Measurements from ENCODE around the gene METAP2.

The METAP2 gene

DNA sequence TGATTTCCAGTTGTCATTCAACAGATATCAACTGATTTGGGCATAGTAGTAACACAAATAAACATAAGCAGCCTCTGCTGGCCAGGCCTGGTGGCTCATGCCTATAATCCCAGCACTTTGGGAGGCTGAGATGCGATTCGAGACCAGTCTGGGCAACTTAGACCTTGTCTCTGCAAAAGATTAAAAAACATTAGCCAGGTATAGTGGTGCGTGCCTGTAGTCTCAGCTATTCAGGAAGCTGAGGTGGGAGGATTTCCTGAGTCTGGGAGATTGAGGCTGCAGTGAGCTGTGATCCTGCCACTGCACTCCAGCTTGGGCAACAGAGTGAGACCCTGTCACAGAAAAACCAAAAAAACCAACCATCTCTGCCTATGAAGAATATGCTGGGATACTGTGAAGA lies 7.1 kb downstream of the METAP2 start:
- H3K9me3 ChIP-seq (ENCODE audit: control insufficient read depth, insufficient read depth, low read depth, low read length), result no peaks in the 10 kb centered on the region
- H3K36me3 ChIP-seq (ENCODE audit: control insufficient read depth in 2 of 2, insufficient read depth in 1 of 2, low read length in 2 of 2), result peaks cover 33 to 84% of the 10 kb centered on the region in 2 experiments
- ChIA-PET CTCF (no interaction called here), POLR2A (no interaction called here)
- no peak overlapping the region for H3K27ac ChIP-seq (ENCODE audit: extremely low read depth, low read depth, low read length)
- TF ChIP-seq YY1 (tag by site-specific recombination; IDR thresholded peaks at IDR 0.05) (no peak), GLIS1 (tag by site-specific recombination; IDR thresholded peaks at IDR 0.05) (no peak), ZNF335 (tag by site-specific recombination; conservative IDR thresholded peaks at IDR 0.05) (no peak), ZNF623 (tag by site-specific recombination; IDR thresholded peaks at IDR 0.05) (no peak), KLF16 (tag by site-specific recombination; IDR thresholded peaks at IDR 0.05) (no peak)
- H3K4me3 ChIP-seq (ENCODE audit: low read depth, low read length), result no peak overlapping the region
- H3K4me1 ChIP-seq (ENCODE audit: control insufficient read depth, insufficient read depth, low read length), result peaks cover 11% of the 10 kb centered on the region

DNA sequence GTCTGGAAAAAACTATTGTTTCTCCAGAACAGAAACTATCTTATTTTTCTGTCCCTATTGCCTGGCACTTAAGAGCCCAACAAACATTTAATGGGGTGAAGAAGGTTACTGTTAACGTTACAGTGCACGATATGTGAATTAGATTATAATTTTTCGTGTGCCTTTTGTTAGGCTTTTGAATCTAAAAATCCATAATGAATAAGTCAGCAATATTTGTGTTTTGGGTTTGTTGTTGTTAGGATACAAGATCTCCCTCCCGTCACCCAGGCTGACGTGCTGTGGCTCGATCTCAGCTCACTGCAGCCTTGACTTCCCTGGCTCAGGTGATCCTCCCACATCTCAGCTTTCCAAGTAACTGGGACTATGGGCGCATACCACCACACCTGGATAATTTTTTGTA lies 7.9 kb downstream of the METAP2 start:
- Histone ChIP-seq H3K4me1 (ENCODE audit: control insufficient read depth, insufficient read depth, low read length) (peaks cover 11% of the 10 kb centered on the region), H3K9me3 (ENCODE audit: control insufficient read depth, insufficient read depth, low read depth, low read length) (no peaks in the 10 kb centered on the region), H3K4me3 (ENCODE audit: low read depth, low read length) (no peak overlapping the region), H3K27ac (ENCODE audit: extremely low read depth, low read depth, low read length) (no peak overlapping the region), H3K36me3 (ENCODE audit: control insufficient read depth in 2 of 2, insufficient read depth in 1 of 2, low read length in 2 of 2) (peaks cover 33 to 84% of the 10 kb centered on the region in 2 experiments)
- ChIA-PET CTCF (no interaction called here), POLR2A (no interaction called here)
- TF ChIP-seq ZNF48 (tag by site-specific recombination; IDR thresholded peaks at IDR 0.05) (no peak), ZIC2 (tag by site-specific recombination; IDR thresholded peaks at IDR 0.05) (no peak), ZNF248 (tag by site-specific recombination; IDR thresholded peaks at IDR 0.05) (no peak), ZNF707 (tag by site-specific recombination; IDR thresholded peaks at IDR 0.05) (no peak), OVOL3 (tag by site-specific recombination; IDR thresholded peaks at IDR 0.05) (no peak), PRDM1 (tag by site-specific recombination; IDR thresholded peaks at IDR 0.05) (no peak), BCL11B (tag by site-specific recombination; IDR thresholded peaks at IDR 0.05; ENCODE audit: low read depth) (no peak), ZNF777 (tag by site-specific recombination; IDR thresholded peaks at IDR 0.05; ENCODE audit: borderline replicate concordance) (no peak), KLF7 (tag by site-specific recombination; IDR thresholded peaks at IDR 0.05; ENCODE audit: borderline replicate concordance) (no peak), ZSCAN16 (tag by site-specific recombination; IDR thresholded peaks at IDR 0.05) (no peak)
- TF ChIP-seq, protein P1, sequence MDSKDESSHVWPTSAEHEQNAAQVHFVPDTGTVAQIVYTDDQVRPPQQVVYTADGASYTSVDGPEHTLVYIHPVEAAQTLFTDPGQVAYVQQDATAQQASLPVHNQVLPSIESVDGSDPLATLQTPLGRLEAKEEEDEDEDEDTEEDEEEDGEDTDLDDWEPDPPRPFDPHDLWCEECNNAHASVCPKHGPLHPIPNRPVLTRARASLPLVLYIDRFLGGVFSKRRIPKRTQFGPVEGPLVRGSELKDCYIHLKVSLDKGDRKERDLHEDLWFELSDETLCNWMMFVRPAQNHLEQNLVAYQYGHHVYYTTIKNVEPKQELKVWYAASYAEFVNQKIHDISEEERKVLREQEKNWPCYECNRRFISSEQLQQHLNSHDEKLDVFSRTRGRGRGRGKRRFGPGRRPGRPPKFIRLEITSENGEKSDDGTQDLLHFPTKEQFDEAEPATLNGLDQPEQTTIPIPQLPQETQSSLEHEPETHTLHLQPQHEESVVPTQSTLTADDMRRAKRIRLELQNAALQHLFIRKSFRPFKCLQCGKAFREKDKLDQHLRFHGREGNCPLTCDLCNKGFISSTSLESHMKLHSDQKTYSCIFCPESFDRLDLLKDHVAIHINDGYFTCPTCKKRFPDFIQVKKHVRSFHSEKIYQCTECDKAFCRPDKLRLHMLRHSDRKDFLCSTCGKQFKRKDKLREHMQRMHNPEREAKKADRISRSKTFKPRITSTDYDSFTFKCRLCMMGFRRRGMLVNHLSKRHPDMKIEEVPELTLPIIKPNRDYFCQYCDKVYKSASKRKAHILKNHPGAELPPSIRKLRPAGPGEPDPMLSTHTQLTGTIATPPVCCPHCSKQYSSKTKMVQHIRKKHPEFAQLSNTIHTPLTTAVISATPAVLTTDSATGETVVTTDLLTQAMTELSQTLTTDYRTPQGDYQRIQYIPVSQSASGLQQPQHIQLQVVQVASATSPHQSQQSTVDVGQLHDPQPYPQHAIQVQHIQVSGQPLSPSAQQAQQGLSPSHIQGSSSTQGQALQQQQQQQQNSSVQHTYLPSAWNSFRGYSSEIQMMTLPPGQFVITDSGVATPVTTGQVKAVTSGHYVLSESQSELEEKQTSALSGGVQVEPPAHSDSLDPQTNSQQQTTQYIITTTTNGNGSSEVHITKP (tag by site-specific recombination; IDR thresholded peaks at IDR 0.05), result no peak
- TF ChIP-seq, protein P2, sequence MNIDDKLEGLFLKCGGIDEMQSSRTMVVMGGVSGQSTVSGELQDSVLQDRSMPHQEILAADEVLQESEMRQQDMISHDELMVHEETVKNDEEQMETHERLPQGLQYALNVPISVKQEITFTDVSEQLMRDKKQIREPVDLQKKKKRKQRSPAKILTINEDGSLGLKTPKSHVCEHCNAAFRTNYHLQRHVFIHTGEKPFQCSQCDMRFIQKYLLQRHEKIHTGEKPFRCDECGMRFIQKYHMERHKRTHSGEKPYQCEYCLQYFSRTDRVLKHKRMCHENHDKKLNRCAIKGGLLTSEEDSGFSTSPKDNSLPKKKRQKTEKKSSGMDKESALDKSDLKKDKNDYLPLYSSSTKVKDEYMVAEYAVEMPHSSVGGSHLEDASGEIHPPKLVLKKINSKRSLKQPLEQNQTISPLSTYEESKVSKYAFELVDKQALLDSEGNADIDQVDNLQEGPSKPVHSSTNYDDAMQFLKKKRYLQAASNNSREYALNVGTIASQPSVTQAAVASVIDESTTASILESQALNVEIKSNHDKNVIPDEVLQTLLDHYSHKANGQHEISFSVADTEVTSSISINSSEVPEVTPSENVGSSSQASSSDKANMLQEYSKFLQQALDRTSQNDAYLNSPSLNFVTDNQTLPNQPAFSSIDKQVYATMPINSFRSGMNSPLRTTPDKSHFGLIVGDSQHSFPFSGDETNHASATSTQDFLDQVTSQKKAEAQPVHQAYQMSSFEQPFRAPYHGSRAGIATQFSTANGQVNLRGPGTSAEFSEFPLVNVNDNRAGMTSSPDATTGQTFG (tag by site-specific recombination; IDR thresholded peaks at IDR 0.05; ENCODE audit: borderline replicate concordance), result no peak
- TF ChIP-seq, protein P3, sequence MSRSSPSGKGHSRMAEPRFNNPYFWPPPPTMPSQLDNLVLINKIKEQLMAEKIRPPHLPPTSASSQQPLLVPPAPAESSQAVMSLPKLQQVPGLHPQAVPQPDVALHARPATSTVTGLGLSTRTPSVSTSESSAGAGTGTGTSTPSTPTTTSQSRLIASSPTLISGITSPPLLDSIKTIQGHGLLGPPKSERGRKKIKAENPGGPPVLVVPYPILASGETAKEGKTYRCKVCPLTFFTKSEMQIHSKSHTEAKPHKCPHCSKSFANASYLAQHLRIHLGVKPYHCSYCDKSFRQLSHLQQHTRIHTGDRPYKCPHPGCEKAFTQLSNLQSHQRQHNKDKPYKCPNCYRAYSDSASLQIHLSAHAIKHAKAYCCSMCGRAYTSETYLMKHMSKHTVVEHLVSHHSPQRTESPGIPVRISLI (tag by site-specific recombination; IDR thresholded peaks at IDR 0.05), result no peak
- TF ChIP-seq, protein P4, sequence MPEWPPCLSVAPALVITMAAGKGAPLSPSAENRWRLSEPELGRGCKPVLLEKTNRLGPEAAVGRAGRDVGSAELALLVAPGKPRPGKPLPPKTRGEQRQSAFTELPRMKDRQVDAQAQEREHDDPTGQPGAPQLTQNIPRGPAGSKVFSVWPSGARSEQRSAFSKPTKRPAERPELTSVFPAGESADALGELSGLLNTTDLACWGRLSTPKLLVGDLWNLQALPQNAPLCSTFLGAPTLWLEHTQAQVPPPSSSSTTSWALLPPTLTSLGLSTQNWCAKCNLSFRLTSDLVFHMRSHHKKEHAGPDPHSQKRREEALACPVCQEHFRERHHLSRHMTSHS (tag by site-specific recombination; IDR thresholded peaks at IDR 0.05), result no peak
- TF ChIP-seq, protein P5, sequence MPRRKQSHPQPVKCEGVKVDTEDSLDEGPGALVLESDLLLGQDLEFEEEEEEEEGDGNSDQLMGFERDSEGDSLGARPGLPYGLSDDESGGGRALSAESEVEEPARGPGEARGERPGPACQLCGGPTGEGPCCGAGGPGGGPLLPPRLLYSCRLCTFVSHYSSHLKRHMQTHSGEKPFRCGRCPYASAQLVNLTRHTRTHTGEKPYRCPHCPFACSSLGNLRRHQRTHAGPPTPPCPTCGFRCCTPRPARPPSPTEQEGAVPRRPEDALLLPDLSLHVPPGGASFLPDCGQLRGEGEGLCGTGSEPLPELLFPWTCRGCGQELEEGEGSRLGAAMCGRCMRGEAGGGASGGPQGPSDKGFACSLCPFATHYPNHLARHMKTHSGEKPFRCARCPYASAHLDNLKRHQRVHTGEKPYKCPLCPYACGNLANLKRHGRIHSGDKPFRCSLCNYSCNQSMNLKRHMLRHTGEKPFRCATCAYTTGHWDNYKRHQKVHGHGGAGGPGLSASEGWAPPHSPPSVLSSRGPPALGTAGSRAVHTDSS (tag by site-specific recombination; IDR thresholded peaks at IDR 0.05), result no peak
- TF ChIP-seq, protein P6, sequence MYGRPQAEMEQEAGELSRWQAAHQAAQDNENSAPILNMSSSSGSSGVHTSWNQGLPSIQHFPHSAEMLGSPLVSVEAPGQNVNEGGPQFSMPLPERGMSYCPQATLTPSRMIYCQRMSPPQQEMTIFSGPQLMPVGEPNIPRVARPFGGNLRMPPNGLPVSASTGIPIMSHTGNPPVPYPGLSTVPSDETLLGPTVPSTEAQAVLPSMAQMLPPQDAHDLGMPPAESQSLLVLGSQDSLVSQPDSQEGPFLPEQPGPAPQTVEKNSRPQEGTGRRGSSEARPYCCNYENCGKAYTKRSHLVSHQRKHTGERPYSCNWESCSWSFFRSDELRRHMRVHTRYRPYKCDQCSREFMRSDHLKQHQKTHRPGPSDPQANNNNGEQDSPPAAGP (tag by site-specific recombination; IDR thresholded peaks at IDR 0.05), result no peak

All from HEK293 (cell line).